Neural cell (in vitro differentiated cells): Measurements from ENCODE around the gene ATP2B2.

Experiments used
- EP300 ChIP-seq: fragments of 450-650 bp; conservative IDR thresholded peaks from 2 replicates; pipeline ENCODE4 v1.6.1; 2014; ENCODE audit warnings: antibody characterized with exemption, mild to moderate bottlenecking, moderate library complexity; ENCODE audit not compliant: poor library complexity, severe bottlenecking
- SMC3 ChIP-seq: fragments of 450-650 bp; conservative IDR thresholded peaks from 2 replicates; pipeline ENCODE4 v1.6.1; 2014; ENCODE audit warnings: antibody characterized with exemption, mild to moderate bottlenecking, moderate library complexity; ENCODE audit not compliant: poor library complexity
- TF ChIP-seq, protein P1 (sequence below): fragments of 450-650 bp; IDR thresholded peaks from 2 replicates; pipeline ENCODE4 v1.5.1; 2014; ENCODE audit warnings: antibody characterized with exemption, mild to moderate bottlenecking, moderate library complexity; ENCODE audit not compliant: poor library complexity, severe bottlenecking
- TF ChIP-seq, protein P2 (sequence below): IDR thresholded peaks from 2 replicates; pipeline ENCODE4 v1.6.1; 2012; ENCODE audit warnings: borderline replicate concordance

DNA sequence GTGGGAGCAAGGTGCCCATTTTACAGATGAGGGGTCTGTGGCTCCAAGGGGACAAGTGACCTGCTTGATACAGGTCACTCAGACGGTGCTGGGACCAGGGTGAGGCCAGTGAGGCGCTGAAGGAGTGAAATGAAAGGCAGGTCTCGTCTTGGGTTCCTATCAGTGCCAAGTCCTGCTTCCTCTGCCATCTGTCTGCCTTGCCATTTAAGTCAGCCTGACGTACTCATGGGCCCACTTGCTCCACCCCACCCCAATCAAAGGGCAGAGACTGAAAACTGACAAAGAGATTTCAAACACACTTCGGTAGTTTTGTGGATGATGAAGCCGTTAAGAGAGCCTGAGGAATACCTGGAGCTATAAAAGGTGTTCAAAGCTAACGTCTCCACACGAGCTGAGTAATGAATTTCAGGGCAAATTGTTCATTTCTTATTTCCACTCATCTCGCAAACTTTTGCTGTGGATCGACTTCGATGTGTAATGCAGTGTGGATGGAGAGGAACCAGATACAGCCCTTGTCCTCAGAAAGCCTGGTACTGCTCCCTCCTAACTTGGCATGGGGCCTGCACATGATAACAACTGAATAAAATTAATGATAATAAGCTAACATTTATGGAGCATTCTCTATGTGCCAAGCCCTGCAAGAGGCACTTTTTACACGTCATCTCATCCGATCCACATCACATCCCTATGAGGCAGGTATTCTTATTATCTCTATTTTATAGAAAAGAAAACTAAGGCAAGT lies 36.6 kb downstream of the ATP2B2 start:
- TF ChIP-seq, protein P1, sequence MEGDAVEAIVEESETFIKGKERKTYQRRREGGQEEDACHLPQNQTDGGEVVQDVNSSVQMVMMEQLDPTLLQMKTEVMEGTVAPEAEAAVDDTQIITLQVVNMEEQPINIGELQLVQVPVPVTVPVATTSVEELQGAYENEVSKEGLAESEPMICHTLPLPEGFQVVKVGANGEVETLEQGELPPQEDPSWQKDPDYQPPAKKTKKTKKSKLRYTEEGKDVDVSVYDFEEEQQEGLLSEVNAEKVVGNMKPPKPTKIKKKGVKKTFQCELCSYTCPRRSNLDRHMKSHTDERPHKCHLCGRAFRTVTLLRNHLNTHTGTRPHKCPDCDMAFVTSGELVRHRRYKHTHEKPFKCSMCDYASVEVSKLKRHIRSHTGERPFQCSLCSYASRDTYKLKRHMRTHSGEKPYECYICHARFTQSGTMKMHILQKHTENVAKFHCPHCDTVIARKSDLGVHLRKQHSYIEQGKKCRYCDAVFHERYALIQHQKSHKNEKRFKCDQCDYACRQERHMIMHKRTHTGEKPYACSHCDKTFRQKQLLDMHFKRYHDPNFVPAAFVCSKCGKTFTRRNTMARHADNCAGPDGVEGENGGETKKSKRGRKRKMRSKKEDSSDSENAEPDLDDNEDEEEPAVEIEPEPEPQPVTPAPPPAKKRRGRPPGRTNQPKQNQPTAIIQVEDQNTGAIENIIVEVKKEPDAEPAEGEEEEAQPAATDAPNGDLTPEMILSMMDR: no peak
- TF ChIP-seq SMC3: no peak
- TF ChIP-seq EP300: no peak
- TF ChIP-seq, protein P2, sequence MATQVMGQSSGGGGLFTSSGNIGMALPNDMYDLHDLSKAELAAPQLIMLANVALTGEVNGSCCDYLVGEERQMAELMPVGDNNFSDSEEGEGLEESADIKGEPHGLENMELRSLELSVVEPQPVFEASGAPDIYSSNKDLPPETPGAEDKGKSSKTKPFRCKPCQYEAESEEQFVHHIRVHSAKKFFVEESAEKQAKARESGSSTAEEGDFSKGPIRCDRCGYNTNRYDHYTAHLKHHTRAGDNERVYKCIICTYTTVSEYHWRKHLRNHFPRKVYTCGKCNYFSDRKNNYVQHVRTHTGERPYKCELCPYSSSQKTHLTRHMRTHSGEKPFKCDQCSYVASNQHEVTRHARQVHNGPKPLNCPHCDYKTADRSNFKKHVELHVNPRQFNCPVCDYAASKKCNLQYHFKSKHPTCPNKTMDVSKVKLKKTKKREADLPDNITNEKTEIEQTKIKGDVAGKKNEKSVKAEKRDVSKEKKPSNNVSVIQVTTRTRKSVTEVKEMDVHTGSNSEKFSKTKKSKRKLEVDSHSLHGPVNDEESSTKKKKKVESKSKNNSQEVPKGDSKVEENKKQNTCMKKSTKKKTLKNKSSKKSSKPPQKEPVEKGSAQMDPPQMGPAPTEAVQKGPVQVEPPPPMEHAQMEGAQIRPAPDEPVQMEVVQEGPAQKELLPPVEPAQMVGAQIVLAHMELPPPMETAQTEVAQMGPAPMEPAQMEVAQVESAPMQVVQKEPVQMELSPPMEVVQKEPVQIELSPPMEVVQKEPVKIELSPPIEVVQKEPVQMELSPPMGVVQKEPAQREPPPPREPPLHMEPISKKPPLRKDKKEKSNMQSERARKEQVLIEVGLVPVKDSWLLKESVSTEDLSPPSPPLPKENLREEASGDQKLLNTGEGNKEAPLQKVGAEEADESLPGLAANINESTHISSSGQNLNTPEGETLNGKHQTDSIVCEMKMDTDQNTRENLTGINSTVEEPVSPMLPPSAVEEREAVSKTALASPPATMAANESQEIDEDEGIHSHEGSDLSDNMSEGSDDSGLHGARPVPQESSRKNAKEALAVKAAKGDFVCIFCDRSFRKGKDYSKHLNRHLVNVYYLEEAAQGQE: no peak
